GM08714 (cell line): ENCODE results near the gene NAA60.
A peak's percentile ranks its signal among the peaks of the same experiment; 100 is the strongest.

Experiments used
- H3K4me3 ChIP-seq: fragments of 200-500 bp; sonication (Bioruptor generic); 2 replicates; pipeline ENCODE4 v1.5.1; 2014; ENCODE audit warnings: mild to moderate bottlenecking, low read length, inconsistent platforms
- ZNF274 ChIP-seq: IDR thresholded peaks from 2 replicates; pipeline ENCODE4 v1.6.1; 2012; ENCODE audit warnings: mild to moderate bottlenecking, low read depth, low read length

Gene NAA60

DNA sequence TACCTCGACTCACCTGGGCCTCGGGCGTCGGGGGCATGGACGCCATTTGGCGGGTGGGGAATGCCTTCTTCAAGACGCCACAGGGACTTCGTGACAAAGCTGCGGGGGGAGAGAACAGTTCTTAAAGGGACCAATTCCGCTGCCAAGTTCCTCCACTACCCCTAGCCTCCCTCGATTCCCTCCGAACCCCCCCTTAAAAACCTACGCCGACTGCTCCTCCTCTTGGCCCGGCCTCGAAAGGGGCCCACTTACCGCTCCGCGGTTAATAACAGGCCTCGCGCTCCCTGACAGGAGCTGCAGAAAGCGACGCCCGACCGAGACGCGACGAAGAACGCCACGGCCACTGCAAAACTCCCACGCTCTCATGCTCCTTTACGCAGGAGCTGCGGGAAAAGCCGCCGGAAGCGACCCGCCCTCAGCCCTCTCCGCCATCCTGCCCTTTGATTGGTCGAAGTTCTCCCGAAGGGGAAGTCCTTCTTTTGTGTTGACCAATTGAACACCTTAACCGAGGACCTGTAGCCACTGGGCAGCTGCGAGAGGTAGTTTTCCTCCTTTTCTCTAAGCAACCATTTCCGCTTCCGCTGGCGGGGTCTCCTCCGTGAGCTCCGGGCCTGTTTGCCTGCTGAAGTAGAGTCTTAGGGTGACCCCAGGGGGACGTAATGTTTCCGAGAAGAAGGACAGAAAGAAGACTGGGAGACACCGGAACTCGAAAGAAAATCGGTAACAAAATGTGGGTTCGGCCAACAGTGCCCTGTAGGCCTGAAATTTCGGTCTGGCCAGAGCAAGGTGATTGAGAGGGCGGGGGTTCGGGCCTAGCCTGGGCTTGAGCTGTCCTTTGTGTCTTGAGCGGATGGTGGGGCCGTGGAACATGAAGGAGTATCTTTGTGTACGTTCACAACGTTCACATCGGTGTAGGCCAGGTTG lies at the start of gene NAA60, which contains the start of gene ZNF597:
NAA60 (plus strand) TSS at position 573 of the 924 bp plus-strand sequence. CDS start 32,548 bp downstream, outside the sequence.
ZNF597 (minus strand) TSS at position 397 of the 924 bp plus-strand sequence; CDS start at position 46, 351 bp downstream.
- peak within 1 kb of the TSS; percentile 70 for H3K4me3 ChIP-seq

DNA sequence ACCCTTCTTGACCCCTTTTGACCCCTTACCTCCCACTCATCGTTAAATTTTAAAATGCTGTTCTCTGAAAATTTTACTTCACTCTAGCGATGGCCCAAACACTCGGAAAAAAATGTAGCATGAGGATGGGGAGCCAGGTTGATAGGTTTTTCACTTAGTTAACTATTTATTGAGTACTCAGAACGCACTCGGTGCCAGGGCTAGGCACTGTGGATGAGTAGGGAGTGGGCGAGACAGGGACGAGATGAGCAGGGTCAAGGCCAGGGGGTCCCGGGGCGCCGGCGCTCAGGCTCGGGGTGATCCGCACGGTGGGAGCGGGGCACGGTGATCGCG lies 43.1 kb upstream of the NAA60 start:
- TF ChIP-seq ZNF274, result no peak
- peak overlapping the region; percentile 97 for H3K4me3 ChIP-seq

More for the DNA sequence above, at the start of gene NAA60, which contains the start of gene ZNF597:
- TF ChIP-seq ZNF274, result no peak

DNA sequence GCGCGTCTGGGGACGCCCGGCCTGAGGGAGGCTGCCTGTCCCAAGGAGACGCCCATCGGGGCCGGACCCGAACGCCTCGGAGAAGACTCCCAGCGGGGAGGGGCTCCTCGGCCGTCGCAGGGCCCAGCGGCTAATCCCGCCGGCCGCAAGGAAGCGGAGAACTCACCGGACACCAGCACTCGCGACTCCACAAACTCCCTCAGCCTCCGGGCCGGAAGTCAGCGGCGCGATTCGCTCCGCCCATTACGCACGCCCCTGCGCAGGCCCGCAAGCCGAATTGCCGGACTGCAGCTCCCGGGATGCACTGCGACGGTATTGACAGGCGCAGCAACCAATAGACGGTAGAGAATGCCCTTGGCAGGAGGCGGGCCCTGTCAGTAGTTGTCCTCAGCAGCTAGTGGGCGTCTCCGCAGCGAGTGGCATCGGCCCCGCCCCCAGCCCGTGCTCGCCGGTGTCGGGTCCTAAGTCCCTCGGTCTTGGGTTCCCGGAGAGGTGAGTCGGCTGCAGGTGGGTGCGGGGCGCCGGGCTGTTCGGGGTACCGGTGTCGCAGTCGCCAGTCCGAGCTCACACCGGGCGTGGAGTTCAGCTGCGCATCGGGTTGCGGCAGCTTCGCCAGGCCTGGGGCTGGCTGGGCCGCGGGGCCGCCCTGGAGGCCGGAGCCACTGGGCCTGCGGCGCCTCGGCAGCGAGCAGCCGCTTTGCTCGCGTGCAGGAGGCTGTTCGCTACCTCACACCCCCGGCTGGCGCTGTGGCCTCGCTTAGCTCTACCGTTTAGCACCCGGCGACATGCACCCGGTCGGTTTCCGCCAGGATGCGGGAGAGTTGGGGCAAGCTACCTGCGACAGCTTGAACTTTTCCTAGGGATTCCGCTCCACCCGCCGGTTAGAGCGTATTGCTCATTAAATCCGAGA lies 42.4 kb upstream of the NAA60 start, which contains the start of the genes ZNF174 and ZSCAN32:
ZNF174 (plus strand) TSS at position 437 of the 910 bp plus-strand sequence. CDS start 790 bp downstream, outside the sequence.
ZSCAN32 (minus strand) TSS at position 226 of the 910 bp plus-strand sequence. CDS start 3,447 bp downstream, outside the sequence.
- TF ChIP-seq ZNF274, result no peak

DNA sequence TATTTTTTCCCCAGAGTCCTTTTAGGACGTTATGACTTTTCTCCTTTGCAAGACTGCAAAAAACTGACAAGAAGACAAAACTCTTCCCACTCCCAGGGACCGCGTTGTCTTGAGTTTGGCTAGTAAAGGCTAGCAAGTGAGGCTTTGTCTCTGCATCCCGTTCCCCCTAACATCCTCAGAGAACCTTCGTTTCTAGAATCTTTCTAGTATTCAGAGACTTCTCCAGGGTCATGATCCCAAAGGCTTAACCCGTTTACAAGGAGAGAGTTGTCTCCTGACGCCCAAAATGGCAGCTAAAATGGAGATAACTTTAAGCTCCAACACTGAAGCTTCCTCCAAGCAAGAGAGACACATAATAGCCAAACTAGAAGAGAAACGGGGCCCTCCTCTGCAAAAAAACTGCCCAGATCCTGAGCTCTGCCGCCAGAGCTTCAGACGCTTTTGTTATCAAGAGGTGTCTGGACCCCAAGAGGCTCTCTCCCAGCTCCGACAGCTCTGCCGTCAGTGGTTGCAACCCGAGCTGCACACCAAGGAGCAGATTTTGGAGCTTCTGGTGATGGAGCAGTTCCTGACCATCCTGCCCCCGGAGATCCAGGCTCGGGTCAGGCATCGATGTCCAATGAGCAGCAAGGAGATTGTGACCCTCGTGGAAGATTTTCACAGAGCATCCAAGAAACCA lies 41.6 kb upstream of the NAA60 start:
- peak overlapping the region; percentile 85 for H3K4me3 ChIP-seq
- TF ChIP-seq ZNF274, result no peak

More for the DNA sequence above, 42.4 kb upstream of the NAA60 start, which contains the start of the genes ZNF174 and ZSCAN32:
- H3K4me3 ChIP-seq, result peak within 1 kb of the TSS; percentile 97

GRCh38 chr16:3408561-3409197 lies 34.8 kb upstream of the NAA60 start:
- TF ChIP-seq ZNF274, result no peak
- no peak overlapping the region for H3K4me3 ChIP-seq

DNA sequence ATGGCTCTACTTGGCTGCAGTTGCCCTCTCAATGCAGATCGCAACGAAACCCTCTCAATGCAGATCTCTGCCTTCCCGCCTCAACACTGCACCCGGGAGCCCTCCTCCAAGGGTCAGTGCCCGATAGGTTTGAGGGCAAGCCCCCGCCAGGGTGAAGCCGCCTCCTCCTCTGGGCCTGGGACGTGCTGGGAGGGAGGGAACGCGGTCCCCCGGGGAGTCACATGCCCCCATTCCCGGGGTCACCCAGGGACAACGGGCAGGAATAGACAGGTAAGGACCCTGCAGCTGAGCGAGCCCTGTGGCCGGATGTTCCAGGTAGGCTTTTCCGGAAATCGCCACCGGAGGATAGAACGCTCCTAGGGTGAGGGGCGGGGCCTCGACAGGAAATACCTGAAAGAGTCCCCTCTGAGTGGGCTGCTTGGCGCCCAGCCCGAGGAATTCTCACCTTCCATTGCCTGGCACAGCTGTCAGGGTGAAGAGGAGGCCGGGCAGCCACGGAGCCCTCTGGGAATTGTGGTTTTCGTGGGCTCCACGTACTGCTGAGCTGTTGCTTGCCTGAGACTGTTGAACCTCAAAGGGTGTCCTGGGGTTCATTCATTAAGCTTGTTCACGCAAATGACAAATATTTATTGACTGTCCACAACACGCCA lies 29.6 kb upstream of the NAA60 start:
- TF ChIP-seq ZNF274, result no peak
- H3K4me3 ChIP-seq, result no peak overlapping the region

GRCh38 chr16:3431779-3432219 lies 11.7 kb upstream of the NAA60 start:
- no peak for TF ChIP-seq ZNF274

GRCh38 chr16:3434373-3434772 lies 9.1 kb upstream of the NAA60 start:
- peak overlapping the region; percentile 26; the same call in 1 of the 2 replicates for H3K4me3 ChIP-seq
- no peak for TF ChIP-seq ZNF274

More at GRCh38 chr16:3431779-3432219, 11.7 kb upstream of the NAA60 start:
- peak overlapping the region; percentile 6; the same call in 1 of the 2 replicates for H3K4me3 ChIP-seq

DNA sequence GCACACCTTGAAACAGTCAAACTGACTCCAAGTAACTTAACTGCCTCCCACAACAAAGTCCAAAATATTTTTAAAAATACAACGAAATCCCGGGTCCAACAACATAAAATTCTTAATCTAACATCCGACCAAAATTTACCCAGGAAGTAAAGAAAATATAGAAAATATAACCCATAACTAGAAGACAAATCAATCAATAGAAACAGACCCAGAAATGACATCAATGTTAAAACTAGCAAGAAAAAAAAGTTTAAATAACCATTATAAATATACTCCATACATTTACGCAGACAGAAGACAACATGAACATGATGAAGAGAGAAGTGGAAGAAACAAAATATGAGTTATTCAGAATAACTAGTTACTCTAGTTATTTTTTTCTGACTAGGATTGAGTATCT lies 3.8 kb upstream of the NAA60 start:
- H3K4me3 ChIP-seq, result no peak overlapping the region
- no peak for TF ChIP-seq ZNF274

GRCh38 chr16:3444032-3444388 lies 530 bp downstream of the NAA60 start:
- TF ChIP-seq ZNF274, result no peak
- peak overlapping the region; percentile 70 for H3K4me3 ChIP-seq

GRCh38 chr16:3454093-3454492 lies 10.6 kb downstream of the NAA60 start:
- no peak overlapping the region for H3K4me3 ChIP-seq
- no peak for TF ChIP-seq ZNF274

DNA sequence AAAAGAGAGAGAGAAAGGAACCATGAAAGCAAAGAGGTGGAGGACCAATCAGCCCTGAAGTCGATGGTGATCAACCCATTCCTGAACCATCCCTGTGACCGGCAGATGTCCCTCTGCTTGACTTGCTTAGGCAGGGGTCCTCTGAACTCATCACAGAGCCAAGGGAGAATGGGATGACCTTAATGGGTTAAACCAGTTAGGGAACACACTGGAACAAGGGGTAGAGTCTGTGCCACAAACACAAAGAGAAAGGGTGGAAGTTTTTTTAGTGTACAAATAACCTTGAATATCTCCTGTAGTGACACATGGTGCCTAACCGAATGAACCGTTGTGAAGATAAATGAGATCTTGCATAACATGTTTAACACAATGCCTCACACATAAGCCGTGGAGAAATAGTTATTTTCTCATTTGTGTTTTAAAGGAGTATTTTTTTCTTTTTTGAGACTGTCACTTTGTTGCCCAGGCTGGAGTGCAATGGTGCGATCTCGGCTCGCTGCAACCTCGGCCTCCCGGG lies 11.2 kb downstream of the NAA60 start:
- TF ChIP-seq ZNF274, result no peak
- no peak overlapping the region for H3K4me3 ChIP-seq
